GM21529 (cell line): Measurements from ENCODE around the gene RIMKLA.
A peak's percentile ranks its signal among the peaks of the same experiment; 100 is the strongest.

ENCODE experiments used
- ATAC-seq: cut with Tn5 transposase; IDR thresholded peaks from one replicate; pipeline ENCODE4 v1.9.1; 2021; ENCODE audit not compliant: unreplicated experiment

The RIMKLA gene

GRCh38 chr1:42427240-42427639 is 46.6 kb downstream of the RIMKLA start:
- ATAC-seq: no peak

DNA sequence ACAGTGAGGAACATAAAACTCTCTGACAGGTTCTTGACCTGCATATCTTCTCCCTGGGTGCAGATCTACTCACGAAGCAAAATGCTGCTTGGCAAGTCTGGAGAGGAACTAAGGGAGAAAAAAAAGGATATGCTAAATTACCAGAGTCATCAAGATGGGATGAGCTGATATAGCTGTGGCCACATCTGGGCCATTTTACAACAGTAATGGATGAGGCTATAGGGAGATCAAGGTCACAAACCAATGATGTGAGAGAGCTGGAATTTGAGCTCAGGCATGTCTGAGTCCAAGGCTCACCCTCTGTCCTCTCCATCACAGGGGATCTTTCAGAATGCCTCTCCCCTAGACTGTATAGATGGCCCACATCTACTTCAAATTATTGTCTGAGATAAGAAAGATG is 49.0 kb downstream of the RIMKLA start:
- no peak for ATAC-seq

DNA sequence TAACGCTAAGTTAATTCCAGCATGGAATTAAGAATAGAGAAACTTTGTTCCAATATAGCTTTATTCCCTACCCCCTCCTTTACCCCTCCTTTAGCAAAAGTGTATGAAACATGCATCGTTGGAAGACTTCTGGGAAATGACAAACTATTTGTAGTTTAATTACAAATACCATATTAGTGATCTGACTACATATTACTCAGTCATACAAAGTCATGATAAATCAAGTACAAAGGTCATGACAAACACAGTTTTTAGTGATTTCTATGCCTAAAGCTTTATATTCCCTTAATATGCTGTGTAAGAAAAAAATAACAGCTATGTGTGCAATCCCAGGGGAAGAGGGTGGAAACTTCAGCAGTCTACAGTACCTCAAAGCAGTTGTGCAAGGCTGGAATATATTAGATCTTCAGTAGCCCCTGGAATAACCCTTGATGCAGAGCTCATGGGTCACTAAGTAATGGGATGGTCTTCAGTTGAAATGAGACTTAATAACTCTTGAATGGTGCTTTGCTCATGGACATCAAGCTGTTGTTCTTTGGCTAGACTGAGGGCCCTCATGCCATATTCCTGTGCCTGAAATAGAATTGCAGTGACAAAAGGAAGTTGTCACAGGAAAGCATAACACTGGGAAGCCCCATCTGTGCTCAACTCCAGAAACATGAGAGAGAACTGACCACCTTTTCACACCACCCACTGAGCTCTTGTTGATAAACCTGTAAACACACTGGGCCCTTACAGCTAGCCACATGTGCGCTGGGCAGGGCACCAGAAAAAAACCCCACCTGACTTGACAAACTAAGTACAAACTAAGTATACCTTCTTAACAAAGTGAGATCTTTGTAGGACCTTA is 49.9 kb downstream of the RIMKLA start:
- ATAC-seq: no peak

- ATAC-seq: no peak
Observed at GRCh38 chr1:42431514-42431913, 50.9 kb downstream of the RIMKLA start.

GRCh38 chr1:42432714-42433113 is 52.1 kb downstream of the RIMKLA start:
- ATAC-seq: no peak

- no peak for ATAC-seq
Observed at GRCh38 chr1:42433369-42433768, 52.8 kb downstream of the RIMKLA start.

DNA sequence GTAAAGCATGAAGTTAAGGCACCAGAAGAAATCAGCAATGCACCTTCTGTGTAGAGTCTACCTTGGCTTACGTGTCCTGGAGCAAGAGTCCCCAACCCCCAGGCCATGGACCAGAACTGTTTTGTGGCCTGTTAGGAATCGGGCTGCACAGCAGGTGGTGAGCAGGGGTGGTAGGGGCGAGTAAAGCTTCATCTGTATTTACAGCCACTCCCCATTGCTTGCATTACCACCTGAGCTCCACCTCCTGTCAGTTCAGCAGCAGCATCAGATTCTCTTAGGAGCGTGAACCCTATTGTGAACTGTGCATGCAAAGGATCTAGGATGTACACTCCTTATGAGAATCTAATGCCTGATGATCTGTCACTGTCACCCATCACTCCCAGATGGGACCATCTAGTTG is 53.7 kb downstream of the RIMKLA start:
- no peak for ATAC-seq

- ATAC-seq: no peak
Observed at GRCh38 chr1:42439940-42440339, 59.3 kb downstream of the RIMKLA start.

GRCh38 chr1:42442662-42443061 is 62.1 kb downstream of the RIMKLA start:
- no peak for ATAC-seq

- no peak for ATAC-seq
Observed at GRCh38 chr1:42449256-42449655, 68.7 kb downstream of the RIMKLA start.

- no peak for ATAC-seq
Observed at GRCh38 chr1:42450061-42450460, 69.5 kb downstream of the RIMKLA start.

DNA sequence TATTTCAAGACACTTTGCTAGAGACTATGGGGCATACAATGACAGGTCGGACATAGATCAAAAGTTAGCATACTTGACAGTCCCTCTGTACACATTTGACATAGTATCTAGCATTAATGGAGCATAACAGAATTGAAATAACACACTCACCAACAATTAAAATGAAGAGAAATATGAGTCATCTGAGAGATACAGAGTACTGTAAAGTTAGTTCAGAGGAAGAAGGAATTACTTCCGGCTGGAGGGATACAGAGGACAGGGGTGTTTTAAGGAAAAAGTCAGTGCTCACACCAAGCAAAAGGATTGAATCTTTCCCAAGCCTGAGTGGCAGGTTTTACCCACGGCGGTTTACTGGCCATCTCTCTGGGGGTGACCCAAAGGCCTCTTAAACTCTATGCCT is 72.8 kb downstream of the RIMKLA start:
- ATAC-seq: no peak

GRCh38 chr1:42454403-42454802 is 73.8 kb downstream of the RIMKLA start:
- ATAC-seq: no peak

- peak; percentile 85 for ATAC-seq
Observed at GRCh38 chr1:42456010-42456753, 75.6 kb downstream of the RIMKLA start, which contains the start of the genes PPCS and ZMYND12. Gene PPCS (plus strand): TSS chr1:42456543. CDS start chr1:42456566, 23 bp downstream. Gene ZMYND12 (minus strand): TSS chr1:42456022. CDS start chr1:42455997, 25 bp downstream.

GRCh38 chr1:42456754-42457089 is 76.1 kb downstream of the RIMKLA start:
- ATAC-seq: peak; percentile 58

- no peak for ATAC-seq
Observed at GRCh38 chr1:42461196-42461595, 80.6 kb downstream of the RIMKLA start.

GRCh38 chr1:42462828-42463763 is 82.5 kb downstream of the RIMKLA start, which contains the start of gene CCDC30:
Gene CCDC30 (plus strand): TSS chr1:42463286. CDS start chr1:42480552, 17,266 bp downstream.
- peak; percentile 99 for ATAC-seq

DNA sequence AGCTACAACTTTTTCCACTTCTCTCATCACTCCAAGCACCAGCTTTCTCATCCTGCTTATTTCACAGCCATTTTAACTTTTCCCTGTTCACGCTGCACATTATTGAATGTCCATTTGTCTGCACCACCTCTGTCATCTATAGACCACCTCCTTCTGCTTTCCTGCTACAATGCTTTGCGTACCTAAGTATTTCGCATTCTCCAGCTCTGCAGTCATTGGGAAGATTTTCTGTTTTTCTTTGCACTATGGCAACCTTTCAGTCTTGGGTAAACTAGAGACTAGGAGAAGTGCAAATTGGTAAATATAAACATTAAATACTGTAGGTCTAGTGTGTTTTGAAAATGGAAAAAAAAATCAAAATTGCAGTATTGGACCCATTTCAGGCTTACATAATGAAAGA is 83.3 kb downstream of the RIMKLA start:
- no peak for ATAC-seq

DNA sequence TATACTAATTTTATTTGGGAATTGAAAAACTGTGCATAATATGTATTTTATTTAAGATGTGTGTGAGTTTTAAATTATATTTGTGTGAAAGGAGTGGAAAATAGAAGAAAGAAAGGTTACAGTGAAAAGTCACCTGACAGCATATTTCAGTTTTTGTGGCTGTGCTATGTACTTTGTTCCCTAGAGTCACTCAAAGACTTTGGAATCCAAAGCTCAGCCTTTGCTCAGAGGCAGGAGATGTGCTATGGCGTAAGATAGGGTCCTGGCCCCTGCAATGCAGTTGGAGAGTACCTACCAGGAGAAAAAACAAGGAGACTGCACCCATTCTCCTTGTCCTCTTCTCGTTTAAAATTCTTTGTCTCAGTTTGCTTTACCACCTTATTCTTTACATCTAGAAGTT is 85.4 kb downstream of the RIMKLA start:
- ATAC-seq: no peak

DNA sequence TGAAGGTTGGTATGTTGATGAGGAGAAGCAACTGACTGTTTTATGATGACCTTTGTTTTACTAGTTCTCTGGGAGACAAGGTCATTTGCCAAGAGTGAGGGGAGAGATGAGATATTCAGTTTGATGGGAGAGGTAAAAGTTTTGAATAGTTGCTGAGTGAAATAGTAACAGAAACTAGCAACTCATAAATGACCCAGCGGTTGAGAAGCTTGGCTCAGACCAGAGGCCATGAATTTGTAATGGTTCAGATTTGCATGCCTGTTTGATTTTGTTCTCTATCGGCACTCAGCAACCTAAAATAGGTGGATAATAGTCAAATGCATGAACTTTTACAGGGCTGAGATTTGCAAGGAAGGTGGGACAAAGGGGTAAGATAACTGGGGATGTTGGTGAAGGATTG is 89.1 kb downstream of the RIMKLA start:
- no peak for ATAC-seq
